Melanocyte of skin (primary cell): ENCODE measurements around the gene UGT1A9. TPM values are rescaled to one million over a fixed set of nuclear protein-coding genes. Genes with fewer than 3 reads are reported as not detected.

Experiments used
- total RNA-seq, 2 donors: library from RNA; depleted of rRNA; stranded (reverse); fragments of >200 nt; gene quantifications; 2 replicates each; pipeline ENCODE4 v1.2.3, GENCODE V29; 2012

The UGT1A9 gene
- total RNA-seq, result not detected

DNA sequence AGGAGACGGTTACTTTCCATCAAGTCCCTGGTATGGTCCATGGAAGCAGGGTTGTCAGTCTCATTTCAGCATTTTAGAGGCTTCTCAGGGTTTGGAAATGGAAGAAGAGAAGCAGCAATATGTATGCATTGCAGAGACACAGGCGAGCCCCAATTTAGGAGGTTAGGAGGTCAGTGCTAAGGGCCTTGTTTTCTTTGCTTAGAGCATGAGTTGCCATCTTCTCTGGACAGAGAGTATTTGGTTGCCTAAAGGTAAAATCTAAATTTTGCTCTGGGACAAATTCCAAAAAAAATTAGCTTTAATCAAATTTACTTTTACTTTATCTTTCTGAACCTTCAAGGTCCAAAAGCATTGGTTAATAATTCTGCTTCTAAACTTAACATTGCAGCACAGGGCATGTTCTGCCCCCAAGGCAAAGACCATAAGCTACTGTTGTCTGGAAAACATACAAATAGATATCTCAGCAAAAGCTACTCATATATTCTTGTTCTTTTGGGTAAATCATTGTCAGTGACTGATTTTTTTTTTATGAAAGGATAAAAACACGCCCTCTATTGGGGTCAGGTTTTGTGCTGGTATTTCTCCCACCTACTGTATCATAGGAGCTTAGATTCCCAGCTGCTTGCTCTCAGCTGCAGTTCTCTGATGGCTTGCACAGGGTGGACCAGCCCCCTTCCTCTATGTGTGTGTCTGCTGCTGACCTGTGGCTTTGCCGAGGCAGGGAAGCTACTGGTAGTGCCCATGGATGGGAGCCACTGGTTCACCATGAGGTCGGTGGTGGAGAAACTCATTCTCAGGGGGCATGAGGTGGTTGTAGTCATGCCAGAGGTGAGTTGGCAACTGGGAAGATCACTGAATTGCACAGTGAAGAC lies at the start of gene UGT1A9:
UGT1A9 (plus strand) TSS at position 609 of the 872 bp plus-strand sequence; CDS start at position 646, 37 bp downstream.

DNA sequence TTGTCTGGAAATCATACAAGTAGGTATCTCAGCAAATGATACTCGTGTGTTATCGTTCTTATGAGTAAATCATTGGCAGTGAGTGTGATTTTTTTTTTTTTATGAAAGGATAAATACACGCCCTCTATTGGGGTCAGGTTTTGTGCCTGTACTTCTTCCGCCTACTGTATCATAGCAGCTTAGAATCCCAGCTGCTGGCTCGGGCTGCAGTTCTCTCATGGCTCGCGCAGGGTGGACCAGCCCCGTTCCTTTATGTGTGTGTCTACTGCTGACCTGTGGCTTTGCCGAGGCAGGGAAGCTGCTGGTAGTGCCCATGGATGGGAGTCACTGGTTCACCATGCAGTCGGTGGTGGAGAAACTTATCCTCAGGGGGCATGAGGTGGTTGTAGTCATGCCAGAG lies 35.4 kb upstream of the UGT1A9 start, which contains the start of gene UGT1A10:
UGT1A10 (plus strand) TSS at position 143 of the 400 bp plus-strand sequence; CDS start at position 218, 75 bp downstream.

GRCh38 chr2:233681521-233682099 lies 9.9 kb downstream of the UGT1A9 start, which contains the start of gene UGT1A7:
Gene UGT1A7 (plus strand): TSS chr2:233681901. CDS start chr2:233681938, 37 bp downstream.

DNA sequence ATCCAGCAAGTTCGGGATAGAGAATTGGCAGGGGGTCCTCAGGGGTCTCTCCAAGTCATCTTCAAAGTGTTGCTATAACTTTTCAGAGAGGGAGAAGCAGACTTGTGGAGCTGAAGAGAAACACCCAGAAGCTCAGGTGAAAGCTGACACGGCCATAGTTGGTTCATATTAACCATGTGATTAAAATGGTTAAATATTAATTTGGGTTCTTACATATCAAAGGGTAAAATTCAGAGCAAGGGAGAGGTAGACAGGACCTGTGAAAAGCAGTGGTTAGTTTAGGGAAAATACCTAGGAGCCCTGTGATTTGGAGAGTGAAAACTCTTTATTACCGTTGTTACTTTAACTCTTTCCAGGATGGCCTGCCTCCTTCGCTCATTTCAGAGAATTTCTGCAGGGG lies 20.9 kb downstream of the UGT1A9 start, which contains the start of gene UGT1A6:
UGT1A6 (plus strand) TSS at position 243 of the 400 bp plus-strand sequence; CDS start at position 358, 115 bp downstream.

DNA sequence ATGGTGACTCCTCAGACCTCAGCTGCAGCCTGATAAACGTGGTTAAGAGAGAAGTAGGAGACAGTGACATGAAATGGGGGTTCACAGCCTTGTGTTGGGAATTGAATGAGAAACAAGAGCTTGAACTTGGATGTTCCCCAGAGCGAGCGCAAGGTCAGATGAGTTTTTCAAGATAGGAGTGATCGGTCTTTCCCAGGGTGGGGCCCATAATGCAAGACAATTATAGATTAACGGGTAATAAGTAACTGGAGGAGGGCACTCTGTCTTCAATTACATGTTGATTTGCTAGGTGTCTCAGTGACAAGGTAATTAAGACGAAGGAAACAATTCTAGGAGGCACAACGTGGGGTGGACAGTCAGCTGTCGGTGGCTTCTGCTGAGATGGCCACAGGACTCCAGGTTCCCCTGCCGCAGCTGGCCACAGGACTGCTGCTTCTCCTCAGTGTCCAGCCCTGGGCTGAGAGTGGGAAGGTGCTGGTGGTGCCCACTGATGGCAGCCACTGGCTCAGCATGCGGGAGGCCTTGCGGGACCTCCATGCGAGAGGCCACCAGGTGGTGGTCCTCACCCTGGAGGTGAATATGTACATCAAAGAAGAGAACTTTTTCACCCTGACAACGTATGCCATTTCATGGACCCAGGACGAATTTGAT lies 41.0 kb downstream of the UGT1A9 start, which contains the start of gene UGT1A5:
UGT1A5 (plus strand) TSS at position 297 of the 651 bp plus-strand sequence; CDS start at position 382, 85 bp downstream.

GRCh38 chr2:233718552-233718951 lies 46.9 kb downstream of the UGT1A9 start, which contains the start of gene UGT1A4:
Gene UGT1A4 (plus strand): TSS chr2:233718736. CDS start chr2:233718821, 85 bp downstream.

DNA sequence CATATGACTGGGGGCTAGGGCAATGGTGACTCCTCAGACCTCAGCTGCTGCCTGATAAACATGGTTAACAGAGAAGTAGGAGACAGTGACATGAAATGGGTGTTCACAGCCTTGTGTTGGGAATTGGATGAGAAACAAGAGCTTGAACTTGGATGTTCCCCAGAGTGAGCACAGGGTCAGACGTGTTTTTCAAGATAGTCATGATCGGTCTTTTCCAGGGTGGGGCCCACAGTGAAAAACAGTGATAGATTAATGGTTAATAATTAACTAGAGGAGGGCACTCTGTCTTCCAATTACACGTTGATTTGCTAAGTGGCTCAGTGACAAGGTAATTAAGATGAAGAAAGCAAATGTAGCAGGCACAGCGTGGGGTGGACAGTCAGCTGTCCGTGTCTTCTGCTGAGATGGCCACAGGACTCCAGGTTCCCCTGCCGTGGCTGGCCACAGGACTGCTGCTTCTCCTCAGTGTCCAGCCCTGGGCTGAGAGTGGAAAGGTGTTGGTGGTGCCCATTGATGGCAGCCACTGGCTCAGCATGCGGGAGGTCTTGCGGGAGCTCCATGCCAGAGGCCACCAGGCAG lies 57.1 kb downstream of the UGT1A9 start, which contains the start of gene UGT1A3:
UGT1A3 (plus strand) TSS at position 320 of the 579 bp plus-strand sequence; CDS start at position 405, 85 bp downstream.

DNA sequence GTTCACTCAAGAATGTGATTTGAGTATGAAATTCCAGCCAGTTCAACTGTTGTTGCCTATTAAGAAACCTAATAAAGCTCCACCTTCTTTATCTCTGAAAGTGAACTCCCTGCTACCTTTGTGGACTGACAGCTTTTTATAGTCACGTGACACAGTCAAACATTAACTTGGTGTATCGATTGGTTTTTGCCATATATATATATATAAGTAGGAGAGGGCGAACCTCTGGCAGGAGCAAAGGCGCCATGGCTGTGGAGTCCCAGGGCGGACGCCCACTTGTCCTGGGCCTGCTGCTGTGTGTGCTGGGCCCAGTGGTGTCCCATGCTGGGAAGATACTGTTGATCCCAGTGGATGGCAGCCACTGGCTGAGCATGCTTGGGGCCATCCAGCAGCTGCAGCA lies 88.3 kb downstream of the UGT1A9 start, which contains the start of gene UGT1A1:
UGT1A1 (plus strand) TSS at position 228 of the 400 bp plus-strand sequence; CDS start at position 246, 18 bp downstream.

DNA sequence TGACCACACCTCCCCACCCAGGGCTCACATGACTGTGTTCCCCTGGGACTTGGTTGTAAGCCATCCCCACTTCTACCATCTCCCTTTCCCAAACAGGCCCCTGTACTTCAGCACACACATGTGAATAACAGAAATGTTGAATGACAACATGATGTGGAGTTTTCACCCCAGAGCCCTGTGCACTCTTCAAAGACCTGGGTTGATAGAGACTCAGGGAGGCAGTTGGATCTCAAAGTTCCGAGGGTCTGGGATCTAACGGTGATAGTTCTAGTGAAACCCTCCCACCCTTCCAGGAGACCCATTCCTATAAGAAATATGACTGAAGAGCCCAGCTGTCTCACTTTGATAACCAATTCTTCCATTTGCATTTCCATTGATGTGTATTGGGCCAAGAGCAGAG lies 106.3 kb downstream of the UGT1A9 start, which contains the start of gene MROH2A:
MROH2A (plus strand) TSS at position 301 of the 400 bp plus-strand sequence. CDS start 1,029 bp downstream, outside the sequence.

Other genes with a start within 250 kb of the UGT1A9 start
- 10 to 100 TPM; 23.7 to 28.6 TPM for gene USP40, start 105.1 kb upstream of the UGT1A9 start, total RNA-seq
- gene UGT1A8, start 54.3 kb upstream of the UGT1A9 start, total RNA-seq, result not detected
- not detected for gene UGT1A10, start 35.5 kb upstream of the UGT1A9 start, total RNA-seq
- not detected for gene UGT1A7, start 10.0 kb downstream of the UGT1A9 start, total RNA-seq
- not detected for gene UGT1A6, start 21.0 kb downstream of the UGT1A9 start, total RNA-seq
- gene UGT1A5, start 41.0 kb downstream of the UGT1A9 start, total RNA-seq, result not detected
- gene UGT1A4, start 46.8 kb downstream of the UGT1A9 start, total RNA-seq, result not detected
- gene UGT1A3, start 57.1 kb downstream of the UGT1A9 start, total RNA-seq, result not detected
- not detected for gene UGT1A1, start 88.4 kb downstream of the UGT1A9 start, total RNA-seq
- gene MROH2A, start 106.4 kb downstream of the UGT1A9 start, total RNA-seq, result not detected
- 10 to 100 TPM; 16.9 to 40.6 TPM for gene HJURP, start 182.6 kb downstream of the UGT1A9 start, total RNA-seq
- under 1 TPM in 1 of 2 donors, not detected in 1; under 0.01 TPM for gene TRPM8, start 245.5 kb downstream of the UGT1A9 start, total RNA-seq